Inflammatory macrophage treated with lipopolysaccharide for 1 hour (primary cell): ENCODE results near the gene SMG6.
A peak's percentile ranks its signal among the peaks of the same experiment; 100 is the strongest.

Experiments
- DNase-seq, 2 donors: peaks; one replicate each; pipeline ENCODE4 v3.0.0-alpha.2; 2020 to 2022

Gene SMG6

DNA sequence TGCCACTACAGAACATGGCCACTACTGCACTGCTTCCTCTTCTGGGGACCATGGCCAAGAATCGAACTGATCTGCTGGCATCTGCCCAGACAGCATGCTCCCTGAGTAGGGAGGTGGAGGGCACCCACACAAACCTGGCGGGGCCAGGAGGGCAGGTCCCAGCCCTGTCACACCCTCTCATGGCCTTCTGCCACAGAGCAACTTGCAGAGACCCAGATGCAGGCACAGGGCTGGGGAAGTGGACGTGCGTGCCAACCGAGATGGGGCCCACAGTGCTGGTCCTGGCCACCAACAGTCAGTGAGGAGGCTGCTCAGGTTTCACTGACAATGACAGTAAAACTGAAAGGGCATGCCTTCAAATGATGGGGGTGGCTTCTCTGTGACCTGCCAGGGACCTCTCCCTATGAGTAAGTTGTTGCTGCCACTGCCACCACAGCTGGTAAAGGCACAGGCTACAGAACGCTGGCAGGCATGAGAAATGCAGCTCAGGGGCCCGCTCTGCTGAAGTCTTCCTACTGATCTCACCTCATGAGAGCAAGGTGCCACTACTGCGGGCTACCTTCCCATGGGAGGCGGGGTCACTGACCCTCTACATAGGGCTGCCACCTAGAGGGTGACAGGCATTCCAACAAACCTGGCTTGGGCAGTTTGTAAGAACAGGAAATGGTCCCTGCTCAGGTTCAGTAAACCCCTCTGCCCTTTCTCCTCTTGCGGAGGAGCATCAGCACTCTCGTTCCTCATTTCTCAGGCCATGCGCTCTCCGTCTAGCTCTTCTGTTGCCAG lies 233.2 kb downstream of the SMG6 start:
- DNase-seq = no peak

DNA sequence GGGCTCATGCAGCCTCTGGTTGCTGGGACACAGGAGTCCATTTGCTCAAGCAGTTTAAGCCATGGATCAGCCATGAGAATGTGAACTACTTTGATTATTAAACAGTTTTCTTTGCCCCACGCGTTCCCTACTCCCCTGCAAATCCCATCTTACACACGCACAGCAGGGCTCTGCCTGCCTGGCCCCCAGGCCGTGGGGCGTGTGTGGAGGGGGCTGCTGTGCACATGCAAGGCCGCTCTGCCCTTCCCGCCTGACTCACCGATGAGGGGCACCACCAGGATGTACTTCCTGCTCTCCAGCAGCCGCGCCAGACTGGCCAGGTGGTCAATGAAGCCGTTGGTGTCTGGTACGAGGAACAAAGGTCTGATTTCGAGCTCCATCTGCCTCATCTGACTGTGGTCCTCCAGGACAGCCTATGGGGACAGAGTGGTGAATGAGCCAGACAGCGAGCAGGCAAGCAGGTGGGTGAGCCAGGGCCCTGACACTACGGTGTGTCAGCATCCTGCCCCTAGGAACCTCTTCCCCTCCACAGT lies 235.0 kb downstream of the SMG6 start:
- no peak for DNase-seq

DNA sequence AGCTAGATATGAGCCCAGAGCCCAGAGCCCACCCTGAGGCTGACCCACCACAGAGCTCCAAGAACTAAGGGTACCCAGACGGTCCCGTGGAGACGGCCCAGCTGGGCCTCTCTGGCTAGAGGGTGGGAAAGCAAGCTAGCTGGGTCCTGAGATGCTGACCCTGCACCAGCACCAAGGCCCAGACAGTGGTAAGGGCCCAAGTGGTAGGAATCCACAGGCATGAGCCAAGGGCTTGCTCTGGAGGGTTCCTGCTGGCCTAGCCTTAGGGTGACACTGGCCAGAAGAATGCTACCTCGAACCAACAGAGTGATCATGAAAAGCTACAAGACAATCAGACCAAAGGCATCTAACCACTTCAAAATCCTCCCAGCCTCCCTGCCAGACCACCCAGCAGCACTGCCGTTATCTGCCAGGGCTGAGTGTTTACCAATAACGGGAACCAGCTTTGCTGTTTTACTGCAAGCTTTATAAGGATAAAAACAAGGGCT lies 235.5 kb downstream of the SMG6 start:
- no peak for DNase-seq

DNA sequence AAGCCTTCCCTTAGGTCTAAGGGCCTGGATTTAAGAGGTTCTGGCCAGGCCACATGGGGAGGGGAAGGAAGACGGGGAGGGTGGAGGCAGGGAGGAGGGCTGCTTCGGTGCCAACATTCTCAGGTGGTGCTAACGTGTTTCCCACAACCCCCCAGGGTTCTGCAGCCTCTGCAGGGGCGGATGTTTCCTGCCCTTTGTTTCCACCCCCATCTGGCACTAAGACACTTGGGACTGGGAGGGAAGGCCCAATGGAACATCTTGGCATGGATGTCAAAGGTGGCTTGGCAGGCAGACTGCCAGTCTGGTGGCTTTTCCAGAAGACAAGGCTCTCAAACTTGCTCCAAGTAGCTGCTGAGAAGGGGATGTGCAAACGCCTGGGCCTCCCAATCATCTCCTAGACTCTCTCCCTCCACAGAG lies 236.0 kb downstream of the SMG6 start:
- DNase-seq = no peak

DNA sequence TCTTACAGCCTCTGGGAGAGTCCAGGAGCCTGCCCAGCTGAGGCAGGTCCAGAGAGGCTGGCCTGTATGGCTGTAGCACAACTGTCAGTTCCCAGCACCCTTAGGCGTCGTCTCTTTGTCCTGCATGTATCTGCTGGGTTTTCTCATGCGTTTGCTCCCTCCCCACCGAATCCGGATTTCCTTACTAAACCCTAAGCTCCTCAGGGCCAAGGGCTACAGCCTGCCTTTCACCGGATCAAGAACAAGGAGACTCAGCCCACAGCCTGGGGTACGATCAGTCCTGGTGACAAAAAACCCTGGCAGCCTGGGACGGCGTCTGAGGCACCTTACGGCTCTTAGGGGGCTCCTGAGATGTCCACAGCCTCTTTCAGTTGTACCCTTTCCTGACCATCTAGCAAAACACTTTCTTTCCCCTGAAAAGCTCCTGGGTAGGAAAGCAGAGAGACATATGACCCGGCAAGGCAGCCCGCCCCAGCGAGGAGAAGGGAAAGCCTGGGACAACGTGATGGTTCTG lies 236.5 kb downstream of the SMG6 start:
- DNase-seq = no peak

DNA sequence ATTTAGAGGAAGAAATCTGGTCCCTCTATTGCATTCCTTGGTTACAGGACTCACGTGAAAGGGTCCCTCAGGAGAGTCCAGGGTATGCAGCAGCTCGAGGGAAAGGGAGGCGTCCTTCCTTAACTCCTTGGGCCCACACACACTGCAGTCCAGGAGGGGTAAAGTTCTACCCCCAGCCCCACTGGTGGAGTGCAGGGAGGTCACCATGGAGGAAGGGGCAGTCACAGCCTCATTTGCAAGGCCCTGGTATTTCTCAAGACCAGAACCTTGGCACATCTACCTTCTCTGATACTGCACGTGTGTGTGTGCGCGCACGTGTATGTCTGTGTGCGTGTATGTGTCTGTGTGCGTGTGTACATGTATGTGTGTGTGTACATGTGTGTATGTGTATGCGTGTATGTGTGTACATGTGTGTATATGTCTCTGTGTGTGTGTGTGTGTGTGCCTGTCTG lies 237.6 kb downstream of the SMG6 start:
- no peak for DNase-seq

DNA sequence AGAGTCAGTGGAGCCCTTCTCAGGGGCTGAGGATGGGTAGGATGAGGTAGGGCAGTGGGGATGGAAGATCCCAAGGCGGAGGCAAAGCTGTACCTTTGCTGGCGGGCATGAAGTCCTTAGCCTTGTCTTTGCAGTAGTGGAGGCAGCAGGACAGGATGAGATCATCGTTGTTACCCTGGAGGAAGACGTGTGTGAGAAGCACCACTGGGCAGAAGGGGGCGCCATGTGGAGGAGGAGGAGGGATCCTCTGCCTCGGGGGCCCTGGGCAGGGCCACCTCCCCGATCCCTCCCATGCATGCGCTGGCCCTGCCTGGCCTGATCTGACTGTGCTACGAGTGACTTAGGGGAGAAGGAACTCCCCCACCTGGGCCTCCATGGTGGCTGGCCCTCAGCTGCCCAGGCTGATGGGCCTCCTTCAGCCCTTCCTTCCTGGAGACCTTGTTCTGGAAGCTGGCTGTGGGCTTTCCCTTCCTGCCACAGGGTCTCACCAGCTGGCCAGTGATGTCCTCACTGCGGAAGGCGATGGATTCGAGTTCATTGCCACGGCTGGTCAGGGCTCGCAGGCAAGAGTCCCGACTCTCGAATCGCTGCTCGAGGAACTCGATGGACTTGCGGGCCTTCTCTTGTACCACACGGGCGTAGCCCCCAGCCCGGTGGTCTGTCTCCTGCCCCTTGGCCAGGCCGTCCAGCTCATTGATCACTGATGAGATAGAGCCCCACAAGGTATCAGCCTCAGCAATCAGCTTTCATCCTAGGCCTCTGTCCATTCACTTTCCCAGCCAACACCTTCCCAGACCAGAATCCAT lies 238.4 kb downstream of the SMG6 start:
- peak; percentile 29 to 52 for DNase-seq

DNA sequence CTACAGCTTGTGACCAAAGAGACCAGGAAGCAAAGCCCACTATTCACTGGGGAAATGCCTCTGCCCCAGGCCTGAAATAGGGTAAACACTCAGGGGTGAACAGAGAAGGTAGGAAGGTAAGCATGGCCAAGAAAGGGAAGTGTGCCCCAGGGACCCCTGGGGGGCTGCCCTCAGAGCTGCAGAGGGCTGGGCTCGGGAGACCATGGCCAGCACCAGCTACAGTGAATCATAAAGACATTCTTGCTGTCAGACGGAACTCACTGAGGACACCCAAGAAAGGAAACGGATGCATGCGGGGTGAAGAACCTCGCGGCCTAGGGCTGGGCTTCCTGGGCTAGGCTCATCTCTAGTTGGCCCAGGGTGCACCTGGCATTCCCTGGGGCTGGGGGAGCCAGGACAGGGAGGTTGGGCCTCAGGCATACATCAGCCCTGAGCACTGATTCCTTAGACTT lies 239.0 kb downstream of the SMG6 start:
- DNase-seq = no peak

GRCh38 chr17:2064147-2064489 lies 239.5 kb downstream of the SMG6 start:
- DNase-seq = no peak

DNA sequence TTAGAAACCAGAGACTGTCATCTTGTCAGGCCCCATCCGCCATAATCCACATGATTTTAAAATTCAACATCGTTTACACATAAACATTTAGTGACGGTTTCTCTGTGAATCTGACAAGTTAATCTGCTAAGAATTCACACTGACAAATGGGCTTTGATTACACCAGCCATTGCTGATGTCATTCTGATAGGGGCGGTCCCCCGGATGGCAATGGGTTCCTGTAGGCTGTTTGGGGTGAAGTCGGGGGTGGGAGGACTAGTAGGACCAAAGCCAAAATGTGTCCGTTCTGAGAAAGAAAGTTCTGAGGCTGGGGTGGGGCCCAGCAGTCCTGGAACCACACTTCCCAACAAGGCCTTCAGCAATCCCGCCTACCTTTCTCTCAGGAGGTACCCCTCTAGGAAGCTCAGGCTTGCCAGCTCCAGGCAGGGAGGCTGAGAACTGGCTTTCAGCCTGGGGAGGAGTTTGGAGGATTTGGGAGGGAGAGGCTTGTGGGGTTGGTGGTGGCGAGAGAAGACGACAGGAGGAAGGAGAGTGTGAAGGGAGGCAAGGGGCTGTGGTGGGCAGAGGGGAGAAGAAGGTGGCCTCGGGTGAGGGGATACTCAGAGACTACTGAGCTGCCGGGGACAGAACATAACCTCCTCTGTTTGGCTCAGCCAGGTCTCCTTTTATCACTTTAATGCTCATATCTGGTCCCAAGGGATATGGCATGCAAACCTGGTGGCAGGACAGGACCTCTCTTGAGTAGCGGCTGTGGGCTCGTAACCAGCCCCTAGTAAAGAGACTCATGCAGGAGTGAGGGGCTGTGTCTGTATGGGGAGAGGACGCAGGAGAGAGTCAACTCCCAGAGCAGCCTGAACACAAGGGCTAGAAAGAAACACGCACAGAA lies 240.1 kb downstream of the SMG6 start:
- no peak for DNase-seq

DNA sequence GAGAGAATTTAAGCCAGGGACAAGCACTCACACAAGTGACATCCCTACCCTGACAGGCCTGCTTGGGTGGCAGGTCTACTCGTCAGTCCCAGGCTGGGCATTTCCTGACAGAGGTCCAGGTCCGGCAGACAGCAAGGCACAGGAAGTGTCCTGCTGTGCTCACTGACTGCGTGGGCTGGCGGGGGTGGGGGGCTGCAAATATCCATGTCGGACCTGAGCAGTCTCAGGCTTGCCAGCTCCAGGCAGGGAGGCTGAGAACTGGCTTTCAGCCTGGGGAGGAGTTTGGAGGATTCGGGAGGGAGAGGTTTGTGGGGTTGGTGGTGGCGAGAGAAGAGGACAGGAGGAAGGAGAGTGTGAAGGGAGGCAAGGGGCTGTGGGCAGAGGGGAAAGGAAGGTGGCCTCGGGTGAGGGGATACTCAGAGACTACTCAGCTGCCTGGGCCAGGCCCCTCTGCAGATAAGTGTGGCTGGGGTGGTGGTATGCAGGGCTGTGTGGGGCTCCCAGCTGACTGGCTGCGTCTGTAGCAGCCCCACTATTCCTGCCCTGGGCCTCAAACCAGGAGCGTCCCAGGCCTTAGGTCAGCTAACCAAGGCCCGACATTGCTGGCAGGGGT lies 240.9 kb downstream of the SMG6 start:
- no peak for DNase-seq

DNA sequence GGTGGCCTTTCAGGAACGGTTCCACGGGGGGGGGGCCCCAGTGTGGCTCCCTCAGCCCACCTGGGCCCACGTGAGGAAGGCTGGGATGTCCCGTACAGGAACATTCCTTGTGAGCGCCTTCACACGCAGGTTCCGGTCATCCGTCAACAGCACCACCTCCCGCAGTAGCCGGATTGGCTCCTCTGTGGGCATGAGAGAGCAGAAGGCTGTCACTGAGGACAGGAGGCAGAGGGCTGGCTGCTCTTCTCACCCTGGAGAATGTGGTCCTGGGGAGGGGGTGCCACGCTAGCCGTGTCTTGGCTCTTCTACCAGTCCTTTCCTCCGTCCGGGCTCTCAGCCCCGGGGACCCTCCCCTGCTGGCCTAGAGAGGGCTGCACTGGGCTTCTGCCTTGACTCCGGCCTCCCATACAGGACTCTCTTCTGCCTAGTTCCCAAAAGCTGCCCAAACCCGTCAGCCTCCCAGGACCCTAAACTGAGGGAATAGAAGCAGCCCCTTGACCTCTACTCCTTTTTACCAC lies 242.1 kb downstream of the SMG6 start:
- no peak for DNase-seq

DNA sequence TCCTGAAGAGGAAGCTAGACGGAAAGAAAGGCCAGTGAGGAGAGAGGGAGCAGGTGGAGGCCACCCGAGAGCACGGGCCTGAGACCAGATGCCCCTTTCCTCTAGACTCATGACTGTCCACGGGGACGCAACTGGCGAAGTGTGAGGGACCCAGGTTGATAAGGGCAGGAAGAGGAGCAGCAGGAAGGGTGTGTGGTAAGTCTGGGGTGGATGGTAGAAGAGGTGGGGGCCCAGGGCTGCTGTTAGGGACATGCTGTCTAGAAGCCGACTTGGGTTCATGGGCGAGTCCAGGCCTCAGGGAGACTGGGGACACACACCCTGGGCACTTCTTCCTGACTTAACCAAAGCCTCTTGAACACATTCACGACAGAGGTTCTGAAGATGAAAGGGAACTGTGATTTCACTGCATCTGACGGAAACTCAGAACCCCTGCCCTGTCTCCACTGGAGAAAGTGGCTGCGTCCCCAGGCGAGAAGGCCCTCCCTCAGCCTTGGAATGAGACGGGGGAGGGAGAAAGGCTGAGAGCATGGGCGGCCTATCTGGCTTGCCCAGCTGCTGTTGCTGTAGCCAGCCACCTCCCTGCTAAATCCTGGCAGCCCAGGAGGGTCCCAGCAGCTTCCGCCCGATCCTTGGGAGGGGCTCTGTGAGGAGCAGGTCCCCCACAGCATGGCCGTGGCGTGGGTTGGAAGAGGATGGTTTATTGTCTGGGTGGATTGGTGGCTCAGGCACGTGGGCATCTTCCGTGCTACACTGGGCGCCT lies 242.7 kb downstream of the SMG6 start:
- DNase-seq = no peak

GRCh38 chr17:2060385-2060658 lies 243.3 kb downstream of the SMG6 start:
- no peak for DNase-seq

DNA sequence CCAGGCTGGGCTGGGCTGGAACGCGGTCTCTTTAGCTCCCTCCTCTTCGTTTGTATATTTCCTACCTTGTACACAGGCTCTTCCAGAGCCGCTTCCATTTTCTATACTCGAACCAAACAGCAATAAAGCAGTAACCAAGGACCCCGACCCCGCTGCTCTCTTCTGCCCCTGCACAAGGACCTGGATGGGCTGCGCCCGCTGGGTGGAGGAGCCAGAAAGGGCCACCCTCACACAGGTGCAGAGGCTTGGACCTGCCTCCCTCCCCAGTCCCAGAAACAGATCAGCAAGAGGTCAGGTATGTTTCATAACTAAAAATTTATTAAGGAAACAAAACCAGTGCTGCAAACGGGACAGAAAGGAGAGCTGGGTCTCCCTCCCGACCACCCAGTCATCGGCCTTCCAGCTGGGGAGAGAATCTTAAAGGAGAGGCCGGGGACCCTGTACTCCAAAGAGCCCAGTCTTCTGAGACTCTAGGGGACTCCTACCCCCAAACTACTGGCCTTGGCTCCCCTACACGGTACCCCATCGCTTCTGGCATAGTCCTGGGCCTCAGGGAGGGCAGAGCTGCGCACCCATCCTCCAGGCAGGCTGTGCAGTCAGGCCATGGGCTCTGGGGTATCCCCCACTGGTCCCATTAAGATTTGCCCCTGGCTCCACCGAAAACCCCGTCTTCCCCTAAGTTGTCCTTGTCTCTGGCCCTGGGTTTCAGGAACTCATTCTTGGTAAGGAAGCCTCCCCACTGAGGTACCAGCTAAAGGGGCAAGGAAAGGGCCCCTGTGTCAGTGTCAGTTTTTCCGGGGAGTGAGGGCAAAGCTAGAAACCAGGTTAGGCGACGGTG lies 243.8 kb downstream of the SMG6 start:
- DNase-seq = no peak

DNA sequence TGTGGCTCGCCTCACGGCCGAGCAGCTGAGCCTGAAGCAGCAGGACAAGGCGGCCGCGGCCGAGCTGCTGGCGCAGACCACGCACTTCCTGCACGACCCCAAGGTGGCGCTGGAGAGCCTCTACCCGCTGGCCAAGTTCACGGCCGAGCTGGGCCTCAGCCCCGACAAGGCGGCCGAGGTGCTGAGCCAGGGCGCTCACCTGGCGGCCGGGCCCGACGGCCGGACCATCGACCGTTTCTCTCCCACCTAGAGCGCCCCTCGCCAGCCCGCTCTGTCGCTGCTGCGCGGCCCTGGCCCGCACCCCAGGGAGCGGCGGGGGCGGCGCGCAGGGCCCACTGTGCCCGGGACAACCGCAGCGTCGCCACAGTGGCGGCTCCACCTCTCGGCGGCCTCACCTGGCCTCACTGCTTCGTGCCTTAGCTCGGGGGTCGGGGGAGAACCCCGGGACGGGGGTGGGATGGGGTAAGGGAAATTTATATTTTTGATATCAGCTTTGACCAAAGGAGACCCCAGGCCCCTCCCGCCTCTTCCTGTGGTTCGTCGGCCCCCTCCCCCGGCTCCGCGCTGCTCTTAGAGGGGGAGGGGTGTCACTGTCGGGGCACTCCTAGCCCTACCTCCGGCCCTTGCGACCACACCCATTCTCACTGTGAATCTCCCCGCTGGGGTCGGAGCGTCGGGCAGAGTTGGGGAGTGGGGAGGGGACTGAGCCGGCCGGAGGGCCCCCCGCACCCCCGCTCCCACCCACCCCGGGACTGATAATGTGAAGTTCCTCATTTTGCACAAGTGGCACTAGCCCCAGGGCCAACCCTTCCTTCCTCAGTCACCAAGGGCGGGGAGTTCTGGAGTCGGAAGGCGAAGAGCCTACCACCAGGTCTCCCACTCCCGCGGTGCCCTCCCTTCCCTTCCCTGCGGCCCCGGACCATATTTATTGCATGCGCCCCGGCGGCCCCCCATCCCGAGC lies 244.7 kb downstream of the SMG6 start:
- DNase-seq = peak; percentile 68 to 85

GRCh38 chr17:2057760-2058585 lies 245.6 kb downstream of the SMG6 start:
- no peak for DNase-seq

GRCh38 chr17:2057175-2057759 lies 246.3 kb downstream of the SMG6 start:
- DNase-seq = no peak
